Effector CD8-positive, alpha-beta T cell (primary cell): ENCODE data around the gene DENND1B.

Experiments
- DNase-seq: peaks from one replicate; lab custom pipeline; 2025; lab: John Stamatoyannopoulos, UW
- total RNA-seq, 4 experiments: gene quantifications; one replicate each; lab custom pipeline; 2026; lab: John Stamatoyannopoulos, UW

Gene DENND1B
- total RNA-seq: 31.2 to 48.0 (median 41.0) reads per million in 4 experiments

GRCh38 chr1:197775282-197776262, at the start of gene DENND1B:
Gene DENND1B (minus strand): TSS chr1:197775480. CDS start chr1:197775155, 325 bp downstream.
- peak; percentile 65 for DNase-seq

GRCh38 chr1:197814306-197814705, 39.0 kb upstream of the DENND1B start:
- DNase-seq: no peak

- no peak for DNase-seq
Measured at GRCh38 chr1:197813741-197814140, 38.5 kb upstream of the DENND1B start.

- DNase-seq: no peak
Measured at GRCh38 chr1:197811769-197812168, 36.5 kb upstream of the DENND1B start.

- no peak for DNase-seq
Measured at GRCh38 chr1:197810812-197811211, 35.5 kb upstream of the DENND1B start.

GRCh38 chr1:197808880-197809279, 33.6 kb upstream of the DENND1B start:
- no peak for DNase-seq

GRCh38 chr1:197807739-197808453, 32.6 kb upstream of the DENND1B start:
- no peak for DNase-seq

- no peak for DNase-seq
Measured at GRCh38 chr1:197807216-197807615, 31.9 kb upstream of the DENND1B start.

- no peak for DNase-seq
Measured at GRCh38 chr1:197806718-197807117, 31.4 kb upstream of the DENND1B start.

GRCh38 chr1:197801684-197802083, 26.4 kb upstream of the DENND1B start:
- no peak for DNase-seq

- no peak for DNase-seq
Measured at GRCh38 chr1:197801111-197801482, 25.8 kb upstream of the DENND1B start.

GRCh38 chr1:197800379-197801110, 25.3 kb upstream of the DENND1B start:
- DNase-seq: no peak

GRCh38 chr1:197799271-197799670, 24.0 kb upstream of the DENND1B start:
- DNase-seq: no peak

- no peak for DNase-seq
Measured at GRCh38 chr1:197798492-197798891, 23.2 kb upstream of the DENND1B start.

GRCh38 chr1:197797010-197797409, 21.7 kb upstream of the DENND1B start:
- DNase-seq: no peak

GRCh38 chr1:197788741-197789739, 13.8 kb upstream of the DENND1B start:
- DNase-seq: no peak

- DNase-seq: no peak
Measured at GRCh38 chr1:197787623-197788536, 12.6 kb upstream of the DENND1B start.

- no peak for DNase-seq
Measured at GRCh38 chr1:197787056-197787455, 11.8 kb upstream of the DENND1B start.

- DNase-seq: no peak
Measured at GRCh38 chr1:197786280-197786679, 11.0 kb upstream of the DENND1B start.

GRCh38 chr1:197783510-197783948, 8.2 kb upstream of the DENND1B start:
- DNase-seq: no peak
